Measurements from ENCODE around the gene MAEL.

DNA sequence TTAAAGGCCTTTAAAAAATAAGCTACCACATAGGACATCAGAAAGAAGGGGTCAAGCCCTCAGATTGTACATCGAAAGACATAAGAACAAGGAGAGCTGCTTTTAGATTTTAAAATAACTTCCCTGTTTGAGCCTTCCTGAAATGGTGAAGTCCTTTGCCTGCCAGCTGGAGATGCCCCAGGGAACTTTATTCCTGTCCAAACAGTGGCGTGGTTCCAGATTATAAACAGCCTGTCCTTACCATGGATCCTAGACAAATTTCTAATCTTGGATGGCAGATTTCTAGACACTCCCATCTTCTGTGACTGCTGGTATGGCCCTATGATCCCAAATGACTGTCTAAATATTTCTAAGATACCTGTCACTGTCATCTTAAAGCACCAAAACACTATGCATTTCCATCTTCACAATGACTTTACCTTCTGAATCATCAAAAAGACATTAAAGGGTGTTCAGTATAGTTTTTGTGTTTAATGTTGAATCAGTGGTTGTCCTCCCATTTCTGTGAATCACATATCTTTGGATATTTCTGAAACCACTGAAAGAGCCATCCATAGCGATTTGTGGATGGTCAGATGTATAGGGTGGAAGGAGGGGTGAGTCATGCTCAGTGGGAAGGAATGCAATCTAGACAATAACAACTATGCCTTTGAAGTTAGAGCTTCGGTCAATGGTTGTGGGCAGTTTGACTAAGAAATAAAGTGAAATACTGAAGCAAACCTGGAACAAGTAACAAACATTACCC lies 36.9 kb upstream of the MAEL start:
- TF ChIP-seq POLR2A (IDR thresholded peaks at IDR 0.05), result no peak
- TF ChIP-seq, protein P1, sequence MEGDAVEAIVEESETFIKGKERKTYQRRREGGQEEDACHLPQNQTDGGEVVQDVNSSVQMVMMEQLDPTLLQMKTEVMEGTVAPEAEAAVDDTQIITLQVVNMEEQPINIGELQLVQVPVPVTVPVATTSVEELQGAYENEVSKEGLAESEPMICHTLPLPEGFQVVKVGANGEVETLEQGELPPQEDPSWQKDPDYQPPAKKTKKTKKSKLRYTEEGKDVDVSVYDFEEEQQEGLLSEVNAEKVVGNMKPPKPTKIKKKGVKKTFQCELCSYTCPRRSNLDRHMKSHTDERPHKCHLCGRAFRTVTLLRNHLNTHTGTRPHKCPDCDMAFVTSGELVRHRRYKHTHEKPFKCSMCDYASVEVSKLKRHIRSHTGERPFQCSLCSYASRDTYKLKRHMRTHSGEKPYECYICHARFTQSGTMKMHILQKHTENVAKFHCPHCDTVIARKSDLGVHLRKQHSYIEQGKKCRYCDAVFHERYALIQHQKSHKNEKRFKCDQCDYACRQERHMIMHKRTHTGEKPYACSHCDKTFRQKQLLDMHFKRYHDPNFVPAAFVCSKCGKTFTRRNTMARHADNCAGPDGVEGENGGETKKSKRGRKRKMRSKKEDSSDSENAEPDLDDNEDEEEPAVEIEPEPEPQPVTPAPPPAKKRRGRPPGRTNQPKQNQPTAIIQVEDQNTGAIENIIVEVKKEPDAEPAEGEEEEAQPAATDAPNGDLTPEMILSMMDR (IDR thresholded peaks at IDR 0.05), result no peak

All from prostate gland (tissue), 2 donors.